CD4-positive, alpha-beta T cell treated with Interleukin-4 for 1 hour (primary cell): ENCODE data around the gene PRRC2C.

Experiments
- DNase-seq, 2 donors: peaks; one replicate each; pipeline ENCODE4 v3.0.0-alpha.2; 2020 to 2022

Gene PRRC2C

GRCh38 chr1:171641076-171641864 is 155.9 kb downstream of the PRRC2C start:
- no peak for DNase-seq

GRCh38 chr1:171642197-171642596 is 156.9 kb downstream of the PRRC2C start:
- DNase-seq, result no peak
